ENCODE measurements around the gene NFAT5. TPM values are rescaled to one million over a fixed set of nuclear protein-coding genes. Genes with fewer than 3 reads are reported as not detected.
A peak's percentile ranks its signal among the peaks of the same experiment; 100 is the strongest.

The NFAT5 gene
- total and polyA plus RNA-seq, 9 of the 15 experiments (the other 6 are each of a cell fraction or from before 2014, with no cell fraction given): 0.78 to 20.5 (median 12.4) TPM

DNA sequence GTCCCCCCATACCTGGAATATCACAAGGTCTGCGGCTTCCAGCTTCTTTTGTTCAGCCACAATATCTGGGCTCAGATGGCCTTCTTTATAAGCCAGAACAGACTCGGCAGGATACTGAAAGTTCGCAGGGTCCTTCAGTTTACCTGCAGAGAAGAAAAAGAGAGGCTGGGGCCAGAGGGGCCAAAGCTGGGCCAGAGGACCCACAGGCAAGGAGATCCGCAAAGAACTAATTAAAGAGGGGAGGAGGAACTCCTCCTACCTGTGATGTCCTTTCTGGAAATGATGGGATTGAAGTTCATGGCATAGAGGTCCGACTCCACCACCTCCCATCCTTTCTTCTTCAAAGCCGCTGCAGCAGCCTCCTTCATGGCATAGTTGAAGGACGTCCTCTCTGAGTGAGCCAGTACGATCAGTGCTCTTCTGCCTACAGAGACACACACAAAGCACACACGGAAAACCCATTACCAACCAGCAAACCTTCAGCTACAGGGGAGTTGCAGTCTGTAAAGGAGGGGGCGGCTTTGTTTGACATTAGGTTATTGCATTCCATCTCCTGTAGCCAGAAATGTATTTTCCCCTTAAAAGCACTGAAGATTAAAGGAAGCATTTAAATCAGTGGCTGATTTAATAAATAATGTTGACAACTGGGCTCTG, 152.5 kb downstream of the NFAT5 start:
- no peak for ATAC-seq
- Histone ChIP-seq H3K9ac (ENCODE audit: insufficient read depth in 1 of 2, low read depth in 2 of 2, low read length in 2 of 2) (no peak overlapping the region), H3K27me3 (ENCODE audit: control insufficient read depth in 2 of 2, insufficient read depth in 2 of 2, low read length in 2 of 2) (no peaks in the 10 kb centered on the region; a peak in 1 of 5 replicates), H3K4me3 (no peak overlapping the region), H3K79me2 (ENCODE audit: control insufficient read depth, insufficient read depth, low read length) (peaks cover 12% of the 10 kb centered on the region), H3K4me2 (ENCODE audit: insufficient read depth, low read length) (no peak overlapping the region), H3K9me1 (ENCODE audit: control insufficient read depth, insufficient read depth, low read length) (no peaks in the 10 kb centered on the region), H3K27ac (ENCODE audit: extremely low read depth, low read depth, low read length) (no peak overlapping the region), H4K20me1 (replicated peaks; ENCODE audit: control insufficient read depth, insufficient read depth, low read length) (no peaks in the 10 kb centered on the region), H3K36me3 (ENCODE audit: control insufficient read depth, insufficient read depth, low read length) (peaks cover 43% of the 10 kb centered on the region; the same call in 1 of the 3 replicates), H2AFZ (ENCODE audit: low read depth, low read length) (no peak overlapping the region), H3K4me1 (replicated peaks in 1 of 2; ENCODE audit: control insufficient read depth in 2 of 2, insufficient read depth in 2 of 2, low read length in 2 of 2) (peaks cover 6 to 16% of the 10 kb centered on the region in 2 experiments; a peak in 2 of 5 replicates), H3K9me3 (replicated peaks; ENCODE audit: control insufficient read depth, insufficient read depth, low read depth, low read length) (no peaks in the 10 kb centered on the region)
- no peak for DNase-seq (ENCODE audit: extremely low read depth in 1 of 4, low spot score in 3 of 4)
- CTCF ChIA-PET (ENCODE audit: low intra/inter-chr PET ratio): no interaction called here
- in situ Hi-C loops (cut with MboI) (no loop called here), intact Hi-C loops (cut with micrococcal nuclease) (no loop called here)
- TF ChIP-seq GABPB2 (CRISPR knock-in tag; conservative IDR thresholded peaks at IDR 0.05) (no peak), ZBED1 (IDR thresholded peaks at IDR 0.05) (no peak), MYBL2 (IDR thresholded peaks at IDR 0.05; ENCODE audit: low read depth) (no peak), MYBL2 (CRISPR knock-in tag; IDR thresholded peaks at IDR 0.05; ENCODE audit: borderline replicate concordance) (no peak)
- WGBS (ENCODE audit: insufficient coverage, low coverage, missing lambda C conversion rate): 76% methylated on average over 10 of the region's 10 CpGs
- POLR2A ChIA-PET: interaction anchor here (1.5 kb wide), 1 partner anchor 8 kb away, joined by 11 read pairs; the partner anchor contains the start of gene NQO1
- FAIRE-seq: no peak
- no TSS peak for BruUV-seq (replicated peaks)

DNA sequence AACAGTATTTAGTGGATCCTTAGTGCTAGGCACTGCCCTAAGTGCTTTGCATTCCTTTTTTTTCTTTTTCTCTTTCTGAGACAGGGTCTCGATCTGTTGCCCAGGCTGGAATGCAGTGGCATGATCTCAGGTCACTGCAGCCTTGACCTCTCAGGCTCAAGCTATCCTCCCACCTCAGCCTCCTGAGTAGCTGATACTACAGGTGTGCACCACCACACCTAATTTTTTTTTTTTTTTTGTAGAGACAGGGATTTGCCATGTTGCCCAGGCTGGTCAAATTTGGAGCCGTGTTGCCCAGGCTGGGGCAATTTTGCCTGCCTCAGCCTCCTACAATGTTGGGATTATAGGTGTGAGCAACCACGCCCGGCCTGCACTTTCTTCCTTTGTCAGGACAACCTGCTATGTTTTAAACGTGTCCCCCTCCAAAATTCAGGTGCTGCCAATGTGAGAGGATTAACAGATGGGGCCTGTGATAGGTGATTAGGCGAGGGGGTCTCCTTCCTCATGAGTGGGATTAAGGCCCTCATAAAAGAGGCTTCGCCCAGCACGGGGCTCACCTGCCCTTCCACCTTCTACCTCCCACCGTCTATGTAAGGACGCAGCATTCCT, 155.2 kb downstream of the NFAT5 start:
- H3K4me1 ChIP-seq (replicated peaks in 1 of 2; ENCODE audit: control insufficient read depth in 2 of 2, insufficient read depth in 2 of 2, low read length in 2 of 2): peaks cover 17 to 24% of the 10 kb centered on the region in 2 experiments; a peak in 4 of 5 replicates
- intact Hi-C loops (cut with micrococcal nuclease): no loop called here
- TF ChIP-seq, protein P1, sequence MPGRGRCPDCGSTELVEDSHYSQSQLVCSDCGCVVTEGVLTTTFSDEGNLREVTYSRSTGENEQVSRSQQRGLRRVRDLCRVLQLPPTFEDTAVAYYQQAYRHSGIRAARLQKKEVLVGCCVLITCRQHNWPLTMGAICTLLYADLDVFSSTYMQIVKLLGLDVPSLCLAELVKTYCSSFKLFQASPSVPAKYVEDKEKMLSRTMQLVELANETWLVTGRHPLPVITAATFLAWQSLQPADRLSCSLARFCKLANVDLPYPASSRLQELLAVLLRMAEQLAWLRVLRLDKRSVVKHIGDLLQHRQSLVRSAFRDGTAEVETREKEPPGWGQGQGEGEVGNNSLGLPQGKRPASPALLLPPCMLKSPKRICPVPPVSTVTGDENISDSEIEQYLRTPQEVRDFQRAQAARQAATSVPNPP (IDR thresholded peaks at IDR 0.05; ENCODE audit: borderline replicate concordance, insufficient read depth, insufficient read length): no peak
- TF ChIP-seq, protein P2, sequence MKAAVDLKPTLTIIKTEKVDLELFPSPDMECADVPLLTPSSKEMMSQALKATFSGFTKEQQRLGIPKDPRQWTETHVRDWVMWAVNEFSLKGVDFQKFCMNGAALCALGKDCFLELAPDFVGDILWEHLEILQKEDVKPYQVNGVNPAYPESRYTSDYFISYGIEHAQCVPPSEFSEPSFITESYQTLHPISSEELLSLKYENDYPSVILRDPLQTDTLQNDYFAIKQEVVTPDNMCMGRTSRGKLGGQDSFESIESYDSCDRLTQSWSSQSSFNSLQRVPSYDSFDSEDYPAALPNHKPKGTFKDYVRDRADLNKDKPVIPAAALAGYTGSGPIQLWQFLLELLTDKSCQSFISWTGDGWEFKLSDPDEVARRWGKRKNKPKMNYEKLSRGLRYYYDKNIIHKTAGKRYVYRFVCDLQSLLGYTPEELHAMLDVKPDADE (conservative IDR thresholded peaks at IDR 0.05; ENCODE audit: control insufficient read depth, low read depth, low read length): no peak
- no peak for TF ChIP-seq DNMT1 (IDR thresholded peaks at IDR 0.05)

More for the DNA sequence above, 155.2 kb downstream of the NFAT5 start:
- Histone ChIP-seq H3K9me3 (replicated peaks; ENCODE audit: control insufficient read depth, insufficient read depth, low read depth, low read length) (no peaks in the 10 kb centered on the region), H3K4me2 (ENCODE audit: insufficient read depth, low read length) (no peak overlapping the region), H2AFZ (ENCODE audit: low read depth, low read length) (peak overlapping the region; percentile 83; the same call in 1 of the 2 replicates), H3K9ac (ENCODE audit: insufficient read depth in 1 of 2, low read depth in 2 of 2, low read length in 2 of 2) (peak overlapping the region in 1 of 2 experiments; percentile 24; a peak in 1 of 4 replicates), H3K9me1 (ENCODE audit: control insufficient read depth, insufficient read depth, low read length) (no peaks in the 10 kb centered on the region), H3K27ac (ENCODE audit: extremely low read depth, low read depth, low read length) (no peak overlapping the region), H3K79me2 (ENCODE audit: control insufficient read depth, insufficient read depth, low read length) (peaks cover 31% of the 10 kb centered on the region), H3K4me3 (no peak overlapping the region), H3K27me3 (ENCODE audit: control insufficient read depth in 2 of 2, insufficient read depth in 2 of 2, low read length in 2 of 2) (no peaks in the 10 kb centered on the region; a peak in 1 of 5 replicates), H4K20me1 (replicated peaks; ENCODE audit: control insufficient read depth, insufficient read depth, low read length) (no peaks in the 10 kb centered on the region), H3K36me3 (ENCODE audit: control insufficient read depth, insufficient read depth, low read length) (peaks cover 27% of the 10 kb centered on the region; the same call in 1 of the 3 replicates)
- ChIA-PET POLR2A (interaction anchor here (1.0 to 8.6 kb wide), 4 partner anchors 12 to 20 kb away, joined by 4 to 66 read pairs (median 6); no protein-coding TSS in a partner anchor), CTCF (ENCODE audit: low intra/inter-chr PET ratio) (no interaction called here)
- WGBS (ENCODE audit: insufficient coverage, low coverage, missing lambda C conversion rate): 93% methylated on average over 7 of the region's 10 CpGs
- no peak for DNase-seq (ENCODE audit: extremely low read depth in 1 of 4, low spot score in 3 of 4)
- no TSS peak for BruUV-seq (replicated peaks)
- no peak for FAIRE-seq
- in situ Hi-C loops (cut with MboI): no loop called here
- ATAC-seq: no peak

Data from K562 (cell line).